BJ (cell line): Measurements from ENCODE around the gene GRB7. TPM values are rescaled to one million over a fixed set of nuclear protein-coding genes. Genes with fewer than 3 reads are reported as not detected.

Experiments
- CTCF ChIA-PET: fragments of 350-600 bp; formaldehyde crosslinking; extraction: SDS; loops from one replicate; lab custom pipeline; 2021; ENCODE audit warnings: antibody characterized with exemption, inconsistent platforms; lab: Yijun Ruan, JAX
- POLR2A ChIA-PET: fragments of 300-600 bp; sonication (Branson Sonifier 250); formaldehyde crosslinking; extraction: SDS; loops from one replicate; lab custom pipeline; 2021; ENCODE audit warnings: antibody characterized with exemption; lab: Charles Lee
- DNase-seq: peaks from one replicate; pipeline ENCODE4 v3.0.0-alpha.2; 2011; ENCODE audit warnings: low read depth
- H3K27me3 ChIP-seq: 2 replicates; pipeline ENCODE4 v1.6.0; 2011; ENCODE audit warnings: low read length; ENCODE audit not compliant: control insufficient read depth, insufficient read depth
- H3K36me3 ChIP-seq: 2 replicates; pipeline ENCODE4 v1.5.1; 2011; ENCODE audit warnings: low read length; ENCODE audit not compliant: control insufficient read depth, insufficient read depth
- H3K4me3 ChIP-seq: 2 replicates; pipeline ENCODE4 v1.5.1; 2011; ENCODE audit warnings: low read depth, mild to moderate bottlenecking, control low read depth, low read length
- polyA plus RNA-seq: library from polyadenylated mRNA; depleted of rRNA; stranded (reverse); fragments of >200 nt; gene quantifications from 2 replicates; pipeline ENCODE4 v1.2.3, GENCODE V29; 2011
- TF ChIP-seq, protein P1 (sequence below): IDR thresholded peaks from 2 replicates; pipeline ENCODE4 v1.5.1; 2011; ENCODE audit warnings: low read depth, mild to moderate bottlenecking, control low read depth, inconsistent platforms, low read length, moderate library complexity; ENCODE audit not compliant: insufficient read depth

GRB7 gene
- polyA plus RNA-seq, 1 experiment = 0.23 TPM

DNA sequence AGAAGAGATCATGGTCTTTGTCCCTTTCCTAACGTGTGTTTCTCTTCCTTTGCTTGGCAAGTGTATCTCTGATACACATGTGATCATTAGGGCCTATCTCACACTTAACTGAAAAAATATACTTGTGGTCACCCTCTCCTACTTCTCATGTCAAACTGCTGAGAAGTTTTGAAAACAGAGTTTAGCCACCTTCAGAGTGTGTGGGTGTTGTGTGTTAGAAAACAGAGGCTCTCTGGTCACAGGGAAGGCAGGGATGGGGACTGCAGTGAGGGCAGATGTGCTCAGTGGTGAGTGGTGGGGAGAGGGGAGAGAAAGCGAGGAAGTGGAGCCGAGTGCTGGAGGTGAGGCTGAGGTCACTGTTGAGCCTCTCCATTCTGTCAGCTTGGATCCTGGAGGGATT is 29.4 kb downstream of the GRB7 start:
- ChIA-PET CTCF (no interaction called here), POLR2A (no interaction called here)
- no peaks in the 10 kb centered on the region for H3K36me3 ChIP-seq
- no peak overlapping the region for H3K4me3 ChIP-seq
- H3K27me3 ChIP-seq = peaks cover 25% of the 10 kb centered on the region
- DNase-seq = no peak
- TF ChIP-seq, protein P1, sequence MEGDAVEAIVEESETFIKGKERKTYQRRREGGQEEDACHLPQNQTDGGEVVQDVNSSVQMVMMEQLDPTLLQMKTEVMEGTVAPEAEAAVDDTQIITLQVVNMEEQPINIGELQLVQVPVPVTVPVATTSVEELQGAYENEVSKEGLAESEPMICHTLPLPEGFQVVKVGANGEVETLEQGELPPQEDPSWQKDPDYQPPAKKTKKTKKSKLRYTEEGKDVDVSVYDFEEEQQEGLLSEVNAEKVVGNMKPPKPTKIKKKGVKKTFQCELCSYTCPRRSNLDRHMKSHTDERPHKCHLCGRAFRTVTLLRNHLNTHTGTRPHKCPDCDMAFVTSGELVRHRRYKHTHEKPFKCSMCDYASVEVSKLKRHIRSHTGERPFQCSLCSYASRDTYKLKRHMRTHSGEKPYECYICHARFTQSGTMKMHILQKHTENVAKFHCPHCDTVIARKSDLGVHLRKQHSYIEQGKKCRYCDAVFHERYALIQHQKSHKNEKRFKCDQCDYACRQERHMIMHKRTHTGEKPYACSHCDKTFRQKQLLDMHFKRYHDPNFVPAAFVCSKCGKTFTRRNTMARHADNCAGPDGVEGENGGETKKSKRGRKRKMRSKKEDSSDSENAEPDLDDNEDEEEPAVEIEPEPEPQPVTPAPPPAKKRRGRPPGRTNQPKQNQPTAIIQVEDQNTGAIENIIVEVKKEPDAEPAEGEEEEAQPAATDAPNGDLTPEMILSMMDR = no peak

DNA sequence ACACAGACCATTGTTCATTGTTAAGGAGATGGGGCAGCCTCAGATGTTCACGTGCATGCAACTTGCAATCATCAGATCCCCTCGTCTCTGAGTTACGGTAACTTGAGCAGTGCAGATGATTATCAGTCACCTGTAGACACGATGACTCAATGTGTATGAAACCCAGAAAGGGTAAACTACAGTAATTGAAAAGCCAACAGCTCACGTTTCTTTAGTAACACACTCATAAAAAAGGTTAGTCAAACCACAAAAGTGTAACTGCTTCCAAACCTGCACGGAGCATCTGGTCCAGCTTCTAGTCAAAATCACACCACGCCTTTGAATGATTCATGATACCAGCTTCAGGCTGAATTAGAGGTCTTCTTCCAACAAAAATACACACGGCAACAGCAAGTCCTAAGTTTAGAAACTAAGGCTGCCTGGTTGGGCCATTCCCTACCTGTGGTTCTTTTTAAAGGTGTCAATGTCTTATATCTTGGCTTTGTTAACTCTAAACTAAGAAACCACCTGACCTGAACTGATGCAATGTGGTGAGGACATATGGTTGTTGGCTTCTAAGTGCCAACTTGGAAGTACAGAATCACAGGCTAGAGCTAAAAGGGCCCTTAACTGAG is 32.3 kb downstream of the GRB7 start:
- H3K4me3 ChIP-seq = no peak overlapping the region
- ChIA-PET POLR2A (no interaction called here), CTCF (interaction anchor here (2.0 kb wide), 1 partner anchor 148 kb away, joined by 10 read pairs; no protein-coding TSS in a partner anchor)
- H3K27me3 ChIP-seq = peaks cover 35% of the 10 kb centered on the region
- DNase-seq = peak; percentile 72
- TF ChIP-seq, protein P1 = no peak
- no peaks in the 10 kb centered on the region for H3K36me3 ChIP-seq

DNA sequence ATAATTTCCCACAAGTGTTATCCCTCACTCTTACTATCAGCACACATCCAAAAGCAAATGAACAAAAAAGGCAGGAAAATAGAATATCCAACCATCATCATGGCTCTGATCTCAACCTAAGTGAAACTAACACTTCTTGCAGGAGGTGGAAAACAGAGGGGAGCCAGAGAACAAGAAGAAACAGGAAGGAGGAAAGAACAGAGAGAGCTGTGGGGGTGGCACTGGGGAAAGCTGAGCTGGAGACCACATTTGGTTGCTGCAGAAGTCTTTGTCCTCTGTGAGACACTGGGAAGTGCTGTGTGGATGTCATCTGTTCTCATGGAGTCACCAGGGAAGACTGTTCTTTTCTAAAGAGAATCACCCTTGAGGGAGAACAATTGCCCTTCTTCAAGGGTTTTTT is 34.7 kb downstream of the GRB7 start:
- ChIA-PET POLR2A (no interaction called here), CTCF (no interaction called here)
- DNase-seq = no peak
- no peak overlapping the region for H3K4me3 ChIP-seq
- TF ChIP-seq, protein P1 = no peak
- H3K36me3 ChIP-seq = no peaks in the 10 kb centered on the region
- peaks cover 22% of the 10 kb centered on the region for H3K27me3 ChIP-seq

DNA sequence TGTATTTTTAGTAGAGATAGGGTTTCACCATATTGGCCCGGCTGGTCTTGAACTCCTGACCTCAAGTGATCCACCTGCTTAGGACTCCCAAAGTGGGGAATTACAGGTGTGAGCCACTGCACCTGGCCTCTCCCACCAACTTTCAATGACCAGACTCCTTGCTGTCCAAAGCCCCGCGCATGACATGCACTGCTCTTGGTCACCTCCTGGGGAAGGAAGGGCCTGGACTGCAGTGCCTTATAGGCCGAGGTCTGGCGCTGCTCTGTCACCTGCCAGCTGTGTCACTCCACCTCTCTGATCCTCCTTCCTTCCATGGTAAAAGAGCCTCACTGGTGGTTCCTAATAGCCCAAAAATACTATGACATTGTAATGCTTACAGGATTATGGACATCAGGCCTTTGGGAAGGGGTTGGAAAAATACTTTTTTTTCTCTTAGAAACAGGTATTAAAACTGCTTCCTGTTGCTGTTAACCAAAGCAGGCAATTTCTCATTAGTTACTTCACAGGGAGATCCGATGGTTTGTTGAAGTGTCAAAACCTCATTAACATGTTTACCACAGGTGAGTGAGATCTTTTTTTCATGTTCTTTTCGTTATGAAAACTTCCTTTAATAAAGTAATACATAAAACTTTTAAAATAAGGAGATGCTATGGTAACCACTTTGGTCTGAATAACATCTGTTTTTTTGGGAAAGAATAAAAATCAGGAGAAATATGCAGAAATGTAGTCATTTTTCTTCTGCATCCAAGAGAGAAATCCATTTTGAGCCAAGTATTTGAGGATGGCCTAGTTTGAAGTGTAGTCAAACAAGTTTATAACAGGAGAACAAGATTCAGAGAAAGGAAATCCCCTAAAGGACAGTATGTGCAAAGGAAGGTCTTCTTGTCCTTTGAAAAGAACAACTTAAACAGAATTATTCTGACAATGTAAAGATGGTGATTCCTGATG is 35.5 kb downstream of the GRB7 start:
- peaks cover 24% of the 10 kb centered on the region for H3K27me3 ChIP-seq
- ChIA-PET POLR2A (no interaction called here), CTCF (no interaction called here)
- no peak for DNase-seq
- H3K36me3 ChIP-seq = no peaks in the 10 kb centered on the region
- no peak overlapping the region for H3K4me3 ChIP-seq
- TF ChIP-seq, protein P1 = no peak

DNA sequence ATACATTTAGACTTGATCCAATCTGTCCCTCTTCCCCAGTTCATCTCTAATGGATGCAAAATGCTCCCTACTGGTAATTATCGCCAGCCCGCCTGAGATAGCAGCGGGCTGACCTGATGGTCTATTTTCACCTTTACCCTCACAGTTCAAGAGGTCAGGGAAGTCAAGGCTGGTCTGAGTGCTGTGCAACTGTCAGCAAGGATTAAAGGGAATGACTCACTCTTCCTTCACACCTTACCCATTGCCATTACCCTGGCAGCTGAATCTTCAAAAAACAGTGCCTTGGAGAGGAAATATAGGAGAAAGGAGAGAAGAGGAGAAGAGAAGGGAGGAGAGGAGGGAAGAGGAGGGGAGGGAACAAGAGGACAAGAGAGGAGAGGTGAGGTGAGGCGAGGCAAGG is 36.3 kb downstream of the GRB7 start:
- Histone ChIP-seq H3K36me3 (no peaks in the 10 kb centered on the region), H3K27me3 (peaks cover 23% of the 10 kb centered on the region), H3K4me3 (no peak overlapping the region)
- CTCF ChIA-PET = no interaction called here
- no peak for DNase-seq
- POLR2A ChIA-PET = no interaction called here
- TF ChIP-seq, protein P1 = no peak
